HEK293T (cell line): Measurements from ENCODE around the gene ZNF674.

ENCODE experiments used
- ARNT ChIP-seq: fragments of 450-650 bp; IDR thresholded peaks from 2 replicates; pipeline ENCODE4 v1.6.1; 2017; ENCODE audit warnings: mild to moderate bottlenecking
- BHLHE40 ChIP-seq: fragments of 450-650 bp; IDR thresholded peaks from 2 replicates; pipeline ENCODE4 v1.6.1; 2016; ENCODE audit warnings: mild to moderate bottlenecking, moderate library complexity, borderline replicate concordance
- CTBP1 ChIP-seq: fragments of 450-650 bp; IDR thresholded peaks from 2 replicates; pipeline ENCODE4 v1.6.1; 2016; ENCODE audit warnings: borderline replicate concordance
- FOXA1 ChIP-seq: fragments of 450-650 bp; IDR thresholded peaks from 2 replicates; pipeline ENCODE4 v1.6.1; 2016; ENCODE audit warnings: mild to moderate bottlenecking
- FOXM1 ChIP-seq: fragments of 450-650 bp; IDR thresholded peaks from 2 replicates; pipeline ENCODE4 v1.6.1; 2017; ENCODE audit warnings: mild to moderate bottlenecking, borderline replicate concordance
- PKNOX1 ChIP-seq: fragments of 450-650 bp; IDR thresholded peaks from 2 replicates; pipeline ENCODE4 v1.6.1; 2016
- ZNF384 ChIP-seq: fragments of 450-650 bp; IDR thresholded peaks from 2 replicates; pipeline ENCODE4 v1.6.1; 2016

GRCh38 chrX:46577221-46578005 lies 32.2 kb upstream of the ZNF674 start:
- no peak for TF ChIP-seq FOXA1
- TF ChIP-seq BHLHE40: no peak
- TF ChIP-seq ZNF384: no peak
- TF ChIP-seq FOXM1: no peak
- TF ChIP-seq PKNOX1: no peak
- no peak for TF ChIP-seq ARNT
- TF ChIP-seq CTBP1: no peak
